HUES48 (cell line): ENCODE measurements around the gene KRT14.
"Not testable (repeated sequence)": the region's sequence is repeated elsewhere in the genome, so short reads cannot be mapped to it uniquely, and the experiment has no call there.

Source experiments
- H3K27ac ChIP-seq: one replicate; pipeline ENCODE4 v1.7.0; 2013; ENCODE audit warnings: low read depth, low read length, inconsistent platforms
- H3K27me3 ChIP-seq: 2 replicates; pipeline ENCODE4 v1.6.1; 2013; ENCODE audit warnings: mild to moderate bottlenecking, low read length; ENCODE audit not compliant: control insufficient read depth, insufficient read depth
- H3K36me3 ChIP-seq: 2 replicates; pipeline ENCODE4 v1.6.1; 2013; ENCODE audit warnings: low read length; ENCODE audit not compliant: control insufficient read depth, insufficient read depth
- H3K4me1 ChIP-seq: 2 replicates; pipeline ENCODE4 v1.6.1; 2013; ENCODE audit warnings: mild to moderate bottlenecking, low read length; ENCODE audit not compliant: control insufficient read depth, insufficient read depth
- H3K4me3 ChIP-seq: 2 replicates; pipeline ENCODE4 v1.5.1; 2013; ENCODE audit warnings: mild to moderate bottlenecking, low read depth, low read length
- H3K9ac ChIP-seq: 2 replicates; pipeline ENCODE4 v1.6.1; 2013; ENCODE audit warnings: mild to moderate bottlenecking, low read depth, low read length, moderate library complexity
- H3K9me3 ChIP-seq: 2 replicates; pipeline ENCODE4 v1.6.1; 2013; ENCODE audit warnings: low read length; ENCODE audit not compliant: control insufficient read depth, insufficient read depth

The KRT14 gene

DNA sequence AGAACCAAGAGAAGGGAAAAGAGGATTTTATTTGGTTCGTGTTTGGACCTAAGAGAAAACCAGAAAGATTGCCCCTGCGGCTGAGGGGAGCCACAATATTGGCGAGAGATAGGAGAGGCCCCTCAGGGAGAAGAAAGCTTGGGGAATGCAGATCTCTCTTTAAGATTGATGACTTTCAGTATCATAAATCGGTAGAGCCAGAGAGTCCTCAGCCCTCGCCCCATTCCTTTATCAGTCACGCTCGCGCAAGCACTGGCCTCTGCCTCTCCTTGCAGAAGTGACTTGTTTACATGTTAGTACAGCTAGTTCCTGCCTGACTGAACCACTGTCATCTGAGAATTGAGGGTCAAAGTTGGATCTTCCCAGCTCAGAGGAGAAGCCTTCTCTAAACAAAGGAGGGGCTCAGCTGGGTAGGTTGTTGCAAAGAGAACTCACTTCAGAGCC lies 37.1 kb downstream of the KRT14 start:
- Histone ChIP-seq H3K4me1 (peaks cover 30% of the 10 kb centered on the region), H3K27ac (peak overlapping the region; percentile 77), H3K27me3 (peaks cover 4% of the 10 kb centered on the region; the same call in 1 of the 2 replicates), H3K4me3 (no peak overlapping the region), H3K9me3 (no peaks in the 10 kb centered on the region), H3K36me3 (no peaks in the 10 kb centered on the region), H3K9ac (no peak overlapping the region)

DNA sequence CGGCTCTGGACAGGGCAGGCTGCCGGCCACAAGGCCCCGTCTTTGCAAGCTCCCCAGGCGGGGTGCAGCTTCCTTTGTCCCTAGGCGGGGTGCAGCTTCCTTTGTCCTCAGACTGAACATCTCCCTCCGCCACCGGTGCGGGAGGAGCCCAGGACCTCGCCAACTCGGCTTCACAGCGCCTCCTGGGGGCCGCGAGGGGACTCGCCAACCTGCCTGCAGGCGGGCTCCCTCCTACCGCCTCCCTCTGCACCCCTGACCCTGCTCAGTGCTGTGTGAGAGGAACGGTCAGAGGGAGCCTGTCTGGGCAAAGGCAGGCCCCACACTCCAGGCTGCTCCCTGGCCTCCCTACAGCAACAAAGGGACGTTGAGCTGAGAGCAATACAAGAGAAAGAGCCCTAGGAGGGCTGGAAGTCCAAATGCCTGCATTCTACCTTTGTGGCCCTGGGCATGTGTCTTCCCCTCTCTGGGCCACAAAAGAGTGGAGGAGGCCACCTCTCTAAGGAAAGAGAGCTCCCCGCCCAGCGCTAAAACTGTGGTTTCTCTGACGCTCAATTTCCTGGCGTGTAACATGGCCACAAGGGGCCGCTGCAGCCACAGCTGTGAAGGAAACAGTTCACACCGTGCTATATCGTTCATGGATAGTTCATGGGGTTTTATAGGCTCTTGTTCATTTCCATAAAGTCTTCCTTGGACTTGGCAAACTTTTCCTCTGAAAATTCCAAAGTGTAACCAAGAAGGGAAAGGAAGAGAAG lies 37.7 kb downstream of the KRT14 start:
- Histone ChIP-seq H3K27ac (peak overlapping the region; percentile 77), H3K36me3 (no peaks in the 10 kb centered on the region), H3K4me1 (peaks cover 26% of the 10 kb centered on the region), H3K9me3 (no peaks in the 10 kb centered on the region), H3K27me3 (peaks cover 4% of the 10 kb centered on the region; the same call in 1 of the 2 replicates), H3K4me3 (peak overlapping the region; percentile 47; the same call in 1 of the 2 replicates), H3K9ac (peak overlapping the region; percentile 57; the same call in 1 of the 2 replicates)

DNA sequence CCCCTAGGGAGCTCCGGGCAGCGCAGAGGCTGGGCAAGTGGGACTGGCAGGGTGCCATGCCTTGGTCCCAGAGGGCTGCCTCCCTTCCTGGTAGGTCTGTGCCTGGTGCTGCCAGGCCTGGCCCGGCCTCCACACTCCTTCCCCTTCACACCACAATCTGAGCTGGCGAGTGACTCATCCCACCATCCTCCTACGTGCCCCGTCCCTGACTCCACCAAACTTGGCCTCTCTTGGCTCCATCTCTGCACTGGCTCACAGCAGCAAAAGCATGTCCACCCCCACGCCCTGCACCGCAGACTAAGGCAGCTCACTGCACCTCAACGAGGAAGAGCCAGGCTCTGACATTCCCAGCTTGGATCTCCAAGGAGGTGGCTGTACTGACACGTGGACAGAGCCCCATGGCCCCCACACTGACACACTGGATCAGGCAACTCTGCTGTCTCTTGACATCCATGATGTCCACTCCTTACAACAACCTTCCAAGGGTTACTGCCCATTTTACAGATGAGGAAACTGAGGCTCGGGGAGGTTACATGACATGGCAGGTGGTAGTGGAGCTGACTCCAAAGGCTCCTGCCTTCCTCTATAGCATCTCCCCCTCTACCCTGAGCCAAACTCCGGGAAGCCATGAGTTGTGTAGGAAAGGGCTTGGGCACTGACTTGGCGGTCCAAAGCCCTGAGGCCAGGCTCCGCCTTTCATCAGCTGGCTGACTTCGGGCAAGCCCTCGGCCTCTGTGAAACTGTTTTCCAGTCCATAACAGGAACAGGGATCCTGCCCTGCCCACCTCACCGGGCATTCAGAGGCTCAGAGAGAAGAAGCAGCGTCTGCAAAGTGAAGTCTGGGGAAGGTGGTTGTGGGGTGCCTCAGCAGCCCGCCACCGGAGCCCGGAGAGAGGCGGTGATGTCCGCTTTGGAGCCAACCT lies 38.5 kb downstream of the KRT14 start:
- H3K36me3 ChIP-seq: no peaks in the 10 kb centered on the region
- no peak overlapping the region for H3K27ac ChIP-seq
- H3K27me3 ChIP-seq: peaks cover 4% of the 10 kb centered on the region; the same call in 1 of the 2 replicates
- H3K4me1 ChIP-seq: peaks cover 24% of the 10 kb centered on the region
- no peaks in the 10 kb centered on the region for H3K9me3 ChIP-seq
- H3K4me3 ChIP-seq: peak overlapping the region; percentile 31; the same call in 1 of the 2 replicates
- peak overlapping the region; percentile 26; the same call in 1 of the 2 replicates for H3K9ac ChIP-seq

DNA sequence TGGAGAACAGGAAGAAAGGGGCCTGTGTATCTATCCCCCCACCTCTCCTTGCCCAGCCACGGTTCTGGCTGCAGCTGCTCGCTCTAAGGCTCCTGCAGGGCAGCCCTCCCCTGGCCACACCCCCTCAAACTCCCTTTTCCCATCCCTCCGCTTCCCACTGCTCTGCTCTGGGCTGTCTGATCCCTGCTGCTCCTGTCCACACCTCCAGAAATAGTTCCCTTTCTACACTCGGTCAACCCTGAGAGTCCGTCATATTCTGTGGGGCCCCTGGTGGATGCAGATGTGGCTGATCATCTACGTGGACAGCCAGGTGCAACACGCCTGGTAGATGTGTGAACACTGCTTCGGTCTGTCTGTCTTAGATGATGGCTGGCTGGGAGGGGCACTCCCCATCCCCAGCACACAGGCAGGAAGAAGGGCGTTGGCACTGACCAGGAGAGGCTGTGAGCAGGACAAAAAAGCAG lies 39.3 kb downstream of the KRT14 start:
- Histone ChIP-seq H3K36me3 (no peaks in the 10 kb centered on the region), H3K4me3 (no peak overlapping the region), H3K27ac (no peak overlapping the region), H3K9me3 (no peaks in the 10 kb centered on the region), H3K27me3 (peaks cover 4% of the 10 kb centered on the region; the same call in 1 of the 2 replicates), H3K9ac (no peak overlapping the region), H3K4me1 (peaks cover 24% of the 10 kb centered on the region)

DNA sequence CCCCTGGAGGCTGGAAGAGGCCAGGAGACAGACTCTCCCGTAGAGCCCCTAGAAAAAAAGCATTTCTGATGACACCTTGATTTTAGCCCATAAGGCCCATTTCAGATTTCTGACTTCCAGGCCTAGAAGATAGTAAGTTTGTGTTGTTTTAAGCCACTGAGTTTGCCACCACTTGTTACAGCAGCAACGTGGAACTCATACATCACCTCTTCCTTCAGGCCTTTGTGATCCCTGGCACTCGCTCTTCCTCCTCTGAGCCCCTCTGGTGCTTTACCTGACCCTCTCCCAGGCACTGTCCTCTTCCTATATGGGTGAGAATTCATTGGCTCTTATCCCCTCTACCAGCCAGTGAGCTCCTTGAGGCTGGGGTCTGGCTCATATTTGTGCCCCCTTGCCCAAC lies 39.9 kb downstream of the KRT14 start:
- no peak overlapping the region for H3K27ac ChIP-seq

DNA sequence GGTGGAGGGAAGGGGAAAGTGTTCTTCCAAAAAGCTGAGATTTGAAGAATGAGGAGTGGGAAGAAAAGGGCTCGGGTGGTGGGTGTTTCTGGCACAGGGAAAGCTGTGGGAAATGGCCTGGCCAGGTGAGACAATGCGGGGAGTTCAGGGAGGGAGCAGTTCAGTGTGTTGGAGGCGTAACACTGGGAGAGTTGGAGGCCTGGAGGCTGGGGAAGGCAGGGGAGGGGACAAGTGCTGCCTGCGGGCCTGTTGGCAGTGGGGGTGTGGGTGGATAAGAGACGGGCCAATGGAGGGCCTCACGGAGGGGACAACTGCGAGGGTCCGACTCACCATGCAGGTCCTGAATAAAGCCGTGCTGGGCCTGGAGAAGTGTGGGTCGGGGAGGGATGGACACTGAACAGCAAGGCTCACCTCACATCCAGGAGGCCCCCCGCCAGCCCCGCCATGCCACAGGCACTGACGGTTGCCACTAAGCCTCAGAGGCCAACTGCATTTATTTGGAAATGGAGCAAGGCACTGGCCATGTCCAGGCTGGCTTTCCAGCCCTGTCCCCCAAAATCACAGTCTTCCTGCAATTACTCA lies 40.8 kb downstream of the KRT14 start:
- Histone ChIP-seq H3K36me3 (no peaks in the 10 kb centered on the region), H3K27me3 (peaks cover 4% of the 10 kb centered on the region; the same call in 1 of the 2 replicates), H3K4me1 (peaks cover 24% of the 10 kb centered on the region), H3K9me3 (no peaks in the 10 kb centered on the region), H3K9ac (no peak overlapping the region), H3K27ac (no peak overlapping the region), H3K4me3 (no peak overlapping the region)

More for the DNA sequence above, 39.9 kb downstream of the KRT14 start:
- H3K4me1 ChIP-seq: peaks cover 24% of the 10 kb centered on the region
- H3K9me3 ChIP-seq: no peaks in the 10 kb centered on the region
- H3K36me3 ChIP-seq: no peaks in the 10 kb centered on the region
- H3K27me3 ChIP-seq: peaks cover 4% of the 10 kb centered on the region; the same call in 1 of the 2 replicates
- H3K9ac ChIP-seq: no peak overlapping the region
- no peak overlapping the region for H3K4me3 ChIP-seq

DNA sequence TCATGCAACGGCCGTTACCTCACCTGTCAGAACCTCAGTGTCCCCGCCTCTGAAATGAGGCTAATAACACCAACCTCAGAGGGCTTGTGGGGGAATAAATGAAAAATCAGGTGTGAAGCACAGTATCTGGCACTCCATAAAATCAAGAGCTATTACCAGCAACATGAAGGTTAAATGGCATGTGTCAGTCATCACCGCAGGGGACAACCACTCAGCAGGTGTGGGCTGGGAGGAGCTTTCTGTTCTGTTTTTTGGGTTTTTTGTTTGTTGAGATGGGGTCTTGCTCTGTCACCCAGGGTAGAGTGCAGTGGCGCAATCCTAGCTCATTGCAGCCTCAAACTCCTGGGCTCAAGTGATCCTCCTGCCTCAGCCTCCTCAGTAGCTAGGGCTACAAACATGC lies 41.8 kb downstream of the KRT14 start:
- Histone ChIP-seq H3K9me3 (no peaks in the 10 kb centered on the region), H3K4me1 (peaks cover 24% of the 10 kb centered on the region), H3K9ac (no peak overlapping the region), H3K27ac (peak overlapping the region; percentile 53), H3K27me3 (peaks cover 4% of the 10 kb centered on the region; the same call in 1 of the 2 replicates), H3K36me3 (no peaks in the 10 kb centered on the region), H3K4me3 (no peak overlapping the region)

DNA sequence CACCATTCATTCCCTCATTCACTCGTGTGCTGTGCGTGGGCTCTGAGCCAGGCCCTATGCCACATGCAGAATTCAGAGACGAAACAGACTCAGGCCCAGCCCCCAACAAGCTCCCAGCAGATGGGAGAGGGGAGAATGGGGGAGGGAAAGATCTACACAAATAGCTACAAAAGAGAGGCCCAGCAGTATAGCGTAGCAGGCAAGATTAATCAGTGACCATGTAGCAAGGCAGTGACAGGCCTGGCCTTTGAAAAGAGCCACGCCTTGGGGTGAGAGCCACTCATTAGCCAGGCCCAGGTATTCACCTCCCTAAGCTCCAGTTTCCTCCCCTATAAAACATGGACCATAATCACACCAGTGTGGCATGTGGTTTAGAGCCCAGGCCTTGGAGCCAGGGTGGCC lies 42.2 kb downstream of the KRT14 start:
- Histone ChIP-seq H3K4me1 (peaks cover 24% of the 10 kb centered on the region), H3K27me3 (peaks cover 4% of the 10 kb centered on the region; the same call in 1 of the 2 replicates), H3K36me3 (no peaks in the 10 kb centered on the region), H3K4me3 (no peak overlapping the region), H3K9me3 (no peaks in the 10 kb centered on the region), H3K9ac (no peak overlapping the region), H3K27ac (peak overlapping the region; percentile 53)

DNA sequence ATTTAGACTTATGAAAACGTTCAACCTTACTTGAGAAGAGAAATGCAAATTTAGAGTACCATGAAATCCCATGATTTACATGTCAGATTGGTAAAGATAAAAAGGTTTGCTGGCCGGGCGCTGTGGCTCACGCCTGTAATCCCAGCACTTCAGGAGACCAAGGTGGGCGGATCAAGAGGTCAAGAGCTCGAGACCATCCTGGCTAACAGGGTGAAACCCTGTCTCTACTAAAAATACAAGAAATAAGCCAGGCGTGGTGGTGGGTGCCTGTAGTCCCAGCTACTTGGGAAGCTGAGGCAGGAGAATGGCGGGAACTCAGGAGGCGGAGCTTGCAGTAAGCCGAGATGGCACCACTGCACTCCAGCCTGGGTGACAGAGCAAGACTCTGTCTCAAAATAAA lies 43.9 kb downstream of the KRT14 start:
- not testable (repeated sequence) for H3K36me3 ChIP-seq, H3K4me3 ChIP-seq, H3K27me3 ChIP-seq, H3K9ac ChIP-seq, H3K27ac ChIP-seq, H3K9me3 ChIP-seq
- peaks cover 21% of the 10 kb centered on the region; the same call in 1 of the 2 replicates for H3K4me1 ChIP-seq

DNA sequence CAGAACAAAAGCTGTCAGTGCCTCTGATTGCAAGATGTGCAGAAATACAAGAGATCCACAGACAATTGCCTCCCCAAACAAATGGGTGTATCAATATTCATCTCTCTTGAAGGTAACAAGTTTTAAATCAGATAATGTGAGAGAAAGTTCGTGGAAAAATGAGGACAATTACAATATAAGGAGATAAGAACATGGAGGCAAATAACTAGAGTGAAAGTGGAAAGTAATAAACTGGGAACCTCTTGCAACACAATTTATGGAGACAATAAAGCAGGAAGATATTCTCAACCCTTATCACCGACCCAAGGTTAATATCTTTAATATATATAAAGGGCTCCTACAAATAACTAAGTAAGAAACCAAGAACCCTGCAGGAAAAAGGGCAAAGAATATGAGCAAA lies 44.3 kb downstream of the KRT14 start:
- Histone ChIP-seq H3K9me3 (no peaks in the 10 kb centered on the region), H3K27me3 (no peaks in the 10 kb centered on the region), H3K4me1 (peaks cover 17% of the 10 kb centered on the region; the same call in 1 of the 2 replicates), H3K36me3 (no peaks in the 10 kb centered on the region), H3K4me3 (no peak overlapping the region), H3K27ac (no peak overlapping the region), H3K9ac (no peak overlapping the region)
